Glutamatergic neuron (in vitro differentiated cells): ENCODE measurements around the gene WFS1. TPM values are rescaled to one million over a fixed set of nuclear protein-coding genes. Genes with fewer than 3 reads are reported as not detected.
A peak's percentile ranks its signal among the peaks of the same experiment; 100 is the strongest.

Experiments
- DNase-seq: peaks from one replicate; pipeline ENCODE4 v3.0.0; 2022
- H3K27ac Mint-ChIP-seq: one replicate; pipeline ENCODE4 v1.8.0; 2020; ENCODE audit warnings: mild to moderate bottlenecking, mixed read lengths, inconsistent platforms; ENCODE audit not compliant: unreplicated experiment
- H3K27me3 Mint-ChIP-seq: one replicate; pipeline ENCODE4 v1.8.0; 2020; ENCODE audit warnings: mild to moderate bottlenecking, moderate library complexity, mixed read lengths, inconsistent platforms; ENCODE audit not compliant: unreplicated experiment
- H3K36me3 Mint-ChIP-seq: one replicate; pipeline ENCODE4 v1.8.0; 2020; ENCODE audit warnings: mild to moderate bottlenecking, mixed read lengths, inconsistent platforms; ENCODE audit not compliant: unreplicated experiment
- H3K4me1 Mint-ChIP-seq: one replicate; pipeline ENCODE4 v1.8.0; 2020; ENCODE audit warnings: mild to moderate bottlenecking, low read depth, mixed read lengths, inconsistent platforms; ENCODE audit not compliant: unreplicated experiment
- H3K4me3 Mint-ChIP-seq: one replicate; pipeline ENCODE4 v1.8.0; 2020; ENCODE audit warnings: mild to moderate bottlenecking, mixed read lengths, inconsistent platforms; ENCODE audit not compliant: unreplicated experiment
- H3K9me3 Mint-ChIP-seq: one replicate; pipeline ENCODE4 v1.8.0; 2020; ENCODE audit warnings: mild to moderate bottlenecking, moderate library complexity, mixed read lengths, inconsistent platforms; ENCODE audit not compliant: unreplicated experiment
- total RNA-seq: library from RNA; stranded (reverse); fragmentation: NEBNext Ultra II Directional; extraction: Animal tissue kit (Norgen Biotek cat#: 25700); gene quantifications from one replicate; pipeline ENCODE4 v1.2.1, GENCODE V29; 2021; ENCODE audit not compliant: unreplicated experiment
- TF ChIP-seq, protein P1 (sequence below): fragments of 200-600 bp; sonication (generic); IDR thresholded peaks from one replicate; pipeline ENCODE4 v1.5.0; 2021; ENCODE audit not compliant: partially characterized antibody, unreplicated experiment

WFS1 gene
- total RNA-seq, 1 donor from 2014 or later = 30.4 TPM

DNA sequence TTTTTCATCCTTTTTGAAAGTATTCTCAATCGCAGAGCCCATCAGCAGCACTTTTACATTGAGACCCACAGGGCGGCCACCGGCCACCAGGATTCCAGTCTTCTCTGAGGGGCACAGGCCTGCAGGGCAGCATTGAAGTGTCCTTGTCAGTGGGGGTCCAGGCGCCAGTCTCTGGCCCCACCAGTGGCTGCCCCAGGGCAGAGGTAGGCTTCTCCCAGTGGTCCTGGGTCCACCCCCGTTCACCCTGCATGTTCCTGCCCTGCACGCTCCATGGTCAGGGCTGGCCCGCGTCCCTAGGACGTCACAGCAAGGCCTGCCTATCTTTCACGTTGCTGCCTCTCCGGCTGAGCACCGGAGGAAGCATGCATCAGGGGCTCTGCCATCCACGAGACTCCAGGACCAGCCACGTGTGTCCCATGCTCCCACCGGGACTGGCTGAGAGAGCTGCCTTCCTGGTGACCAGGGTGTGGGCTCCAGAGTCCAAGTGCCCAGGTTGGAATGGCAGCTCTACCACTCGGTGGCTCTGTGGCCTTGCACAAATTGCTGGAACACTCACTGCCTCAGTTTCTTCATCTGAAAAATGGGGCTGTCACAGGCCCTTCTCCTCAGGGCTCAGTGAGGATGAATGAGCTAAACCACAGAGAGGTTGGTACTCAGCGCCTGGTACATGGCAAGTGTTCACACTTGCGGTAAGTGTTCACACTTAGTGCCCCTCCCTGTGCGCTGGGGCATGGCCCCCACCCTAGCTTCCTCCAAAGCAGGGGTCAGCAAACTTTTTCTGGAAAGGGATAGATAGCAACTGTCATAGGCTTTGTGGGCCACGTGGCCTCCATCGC lies 38.6 kb upstream of the WFS1 start:
- Mint-ChIP-seq H3K27me3 (peaks cover 2% of the 10 kb centered on the region), H3K4me1 (peaks cover 7% of the 10 kb centered on the region), H3K9me3 (peaks cover 1% of the 10 kb centered on the region), H3K36me3 (no peaks in the 10 kb centered on the region), H3K4me3 (no peak overlapping the region), H3K27ac (no peak overlapping the region)
- DNase-seq = no peak
- TF ChIP-seq, protein P1, sequence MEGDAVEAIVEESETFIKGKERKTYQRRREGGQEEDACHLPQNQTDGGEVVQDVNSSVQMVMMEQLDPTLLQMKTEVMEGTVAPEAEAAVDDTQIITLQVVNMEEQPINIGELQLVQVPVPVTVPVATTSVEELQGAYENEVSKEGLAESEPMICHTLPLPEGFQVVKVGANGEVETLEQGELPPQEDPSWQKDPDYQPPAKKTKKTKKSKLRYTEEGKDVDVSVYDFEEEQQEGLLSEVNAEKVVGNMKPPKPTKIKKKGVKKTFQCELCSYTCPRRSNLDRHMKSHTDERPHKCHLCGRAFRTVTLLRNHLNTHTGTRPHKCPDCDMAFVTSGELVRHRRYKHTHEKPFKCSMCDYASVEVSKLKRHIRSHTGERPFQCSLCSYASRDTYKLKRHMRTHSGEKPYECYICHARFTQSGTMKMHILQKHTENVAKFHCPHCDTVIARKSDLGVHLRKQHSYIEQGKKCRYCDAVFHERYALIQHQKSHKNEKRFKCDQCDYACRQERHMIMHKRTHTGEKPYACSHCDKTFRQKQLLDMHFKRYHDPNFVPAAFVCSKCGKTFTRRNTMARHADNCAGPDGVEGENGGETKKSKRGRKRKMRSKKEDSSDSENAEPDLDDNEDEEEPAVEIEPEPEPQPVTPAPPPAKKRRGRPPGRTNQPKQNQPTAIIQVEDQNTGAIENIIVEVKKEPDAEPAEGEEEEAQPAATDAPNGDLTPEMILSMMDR = no peak

DNA sequence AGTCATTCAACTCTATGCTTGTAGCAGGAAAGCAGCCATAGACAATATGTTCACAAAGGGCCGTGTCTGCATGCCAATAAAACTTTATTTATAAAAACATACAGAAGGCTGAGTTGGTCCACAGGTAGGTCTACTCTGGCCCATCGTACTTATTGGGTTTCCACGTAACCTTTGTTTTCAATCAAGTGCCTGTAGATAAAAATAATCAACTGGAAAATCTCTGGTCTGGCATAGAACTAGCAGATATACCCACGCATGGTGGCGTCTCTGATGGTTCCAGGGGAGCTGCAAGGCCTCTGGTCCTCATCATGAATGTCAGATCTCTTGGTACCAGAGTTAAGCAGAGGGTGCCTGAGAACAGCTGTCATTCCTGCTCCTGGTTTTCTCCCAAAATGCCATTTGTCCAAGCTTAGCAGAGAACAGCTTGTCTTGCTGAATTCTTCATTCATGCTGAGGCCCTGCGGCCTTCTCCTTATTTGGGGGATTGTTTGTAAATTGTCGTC lies 37.9 kb upstream of the WFS1 start:
- TF ChIP-seq, protein P1 = no peak
- H3K4me1 Mint-ChIP-seq = peaks cover 7% of the 10 kb centered on the region
- DNase-seq = no peak
- H3K27ac Mint-ChIP-seq = peak overlapping the region; percentile 48
- peaks cover 2% of the 10 kb centered on the region for H3K27me3 Mint-ChIP-seq
- H3K36me3 Mint-ChIP-seq = no peaks in the 10 kb centered on the region
- no peak overlapping the region for H3K4me3 Mint-ChIP-seq
- H3K9me3 Mint-ChIP-seq = peaks cover 2% of the 10 kb centered on the region

DNA sequence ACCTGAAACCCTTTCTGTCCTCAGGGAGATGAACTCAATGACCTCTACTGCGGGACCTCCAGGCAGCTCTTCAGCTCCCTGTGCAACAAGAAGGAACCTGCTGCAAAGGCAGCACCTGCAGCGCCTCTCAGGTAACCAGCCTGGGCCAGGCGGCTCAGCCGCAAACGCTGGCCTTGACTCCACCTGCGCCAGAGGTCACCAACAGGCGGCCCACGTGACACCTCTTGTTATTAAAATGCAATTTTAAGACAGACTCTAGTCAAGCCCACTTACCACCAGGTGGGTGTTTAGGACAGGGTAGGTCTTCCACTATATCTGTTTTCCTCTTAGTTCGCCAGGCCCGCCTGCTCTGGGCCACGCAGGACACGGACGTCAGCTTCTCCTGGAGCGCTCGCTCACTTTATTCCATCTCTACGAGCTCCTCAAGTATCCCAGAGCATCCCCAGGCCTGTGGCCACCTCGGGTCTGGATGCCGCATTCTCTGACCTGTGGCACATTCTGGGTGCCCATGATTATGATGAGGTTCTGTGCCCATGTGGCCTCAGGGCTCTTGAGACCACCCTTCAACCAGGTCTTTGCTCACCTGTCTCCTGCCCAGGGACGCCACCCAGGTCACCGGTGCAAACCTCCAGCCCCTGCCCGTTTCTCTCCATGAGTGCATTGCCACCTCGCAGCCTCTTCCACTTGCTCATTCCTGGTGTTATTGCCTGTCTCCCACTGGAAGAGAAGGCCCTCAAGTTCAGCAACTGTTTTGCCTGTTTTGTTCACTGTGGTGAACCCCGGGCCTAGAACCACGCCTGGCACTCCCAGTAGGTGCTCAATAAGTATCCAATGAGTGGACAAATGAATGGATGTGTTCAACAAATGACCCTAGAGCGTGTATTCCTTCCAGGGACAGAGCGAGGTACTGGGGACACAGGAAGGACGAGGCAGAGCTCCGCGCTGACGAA lies 36.5 kb upstream of the WFS1 start:
- Mint-ChIP-seq H3K27me3 (peaks cover 2% of the 10 kb centered on the region), H3K4me1 (peaks cover 7% of the 10 kb centered on the region), H3K36me3 (no peaks in the 10 kb centered on the region), H3K9me3 (peaks cover 2% of the 10 kb centered on the region), H3K27ac (no peak overlapping the region), H3K4me3 (no peak overlapping the region)
- TF ChIP-seq, protein P1 = no peak
- DNase-seq = no peak

DNA sequence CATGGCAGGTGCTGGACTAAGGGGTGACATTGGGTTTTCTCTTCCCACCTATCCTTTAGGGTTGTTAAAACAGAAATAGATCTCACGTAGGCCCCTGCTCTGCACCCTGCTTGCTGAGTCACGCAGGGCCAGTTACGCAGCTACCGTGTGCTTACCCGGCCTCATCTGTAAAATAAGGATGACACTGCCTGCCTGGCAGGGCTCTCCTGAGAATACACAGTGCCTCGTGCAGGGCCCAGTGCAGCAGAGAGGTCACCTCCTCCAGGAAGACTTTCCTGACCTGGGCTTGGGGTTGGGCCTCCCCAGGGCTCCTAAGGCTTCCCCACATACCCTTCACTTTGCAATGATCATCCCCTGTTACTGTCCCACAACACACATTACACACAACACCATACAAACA lies 35.7 kb upstream of the WFS1 start:
- Mint-ChIP-seq H3K4me3 (no peak overlapping the region), H3K27ac (no peak overlapping the region), H3K36me3 (no peaks in the 10 kb centered on the region), H3K4me1 (peaks cover 7% of the 10 kb centered on the region), H3K9me3 (peaks cover 2% of the 10 kb centered on the region), H3K27me3 (no peaks in the 10 kb centered on the region)
- no peak for DNase-seq
- TF ChIP-seq, protein P1 = no peak
